ENCODE measurements around the gene CDK3.

The CDK3 gene

DNA sequence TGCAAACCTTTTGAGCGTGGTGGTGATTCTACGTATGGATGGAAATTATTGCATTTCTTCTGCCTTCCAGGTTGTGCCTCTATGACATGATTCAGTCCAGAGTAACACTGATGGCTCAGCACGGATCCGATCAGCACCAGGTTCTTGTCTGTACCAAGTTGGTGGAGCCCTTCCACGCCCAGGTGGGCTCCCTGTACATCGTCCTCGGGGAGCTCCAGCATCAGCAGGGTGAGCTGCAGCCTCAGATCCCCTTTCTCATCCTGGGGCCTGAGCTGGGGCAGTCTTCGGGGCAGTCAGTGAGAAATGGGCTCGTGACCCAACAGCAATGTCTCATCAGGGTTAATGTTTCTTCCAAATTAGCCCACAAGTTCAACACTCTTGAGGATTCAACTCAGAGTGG is 9.3 kb upstream of the CDK3 start:
- no peak for DNase-seq (ENCODE audit: low read depth)

- no peak for DNase-seq (ENCODE audit: low read depth)
Observed at GRCh38 chr17:75994802-75995370, 5.8 kb upstream of the CDK3 start.

DNA sequence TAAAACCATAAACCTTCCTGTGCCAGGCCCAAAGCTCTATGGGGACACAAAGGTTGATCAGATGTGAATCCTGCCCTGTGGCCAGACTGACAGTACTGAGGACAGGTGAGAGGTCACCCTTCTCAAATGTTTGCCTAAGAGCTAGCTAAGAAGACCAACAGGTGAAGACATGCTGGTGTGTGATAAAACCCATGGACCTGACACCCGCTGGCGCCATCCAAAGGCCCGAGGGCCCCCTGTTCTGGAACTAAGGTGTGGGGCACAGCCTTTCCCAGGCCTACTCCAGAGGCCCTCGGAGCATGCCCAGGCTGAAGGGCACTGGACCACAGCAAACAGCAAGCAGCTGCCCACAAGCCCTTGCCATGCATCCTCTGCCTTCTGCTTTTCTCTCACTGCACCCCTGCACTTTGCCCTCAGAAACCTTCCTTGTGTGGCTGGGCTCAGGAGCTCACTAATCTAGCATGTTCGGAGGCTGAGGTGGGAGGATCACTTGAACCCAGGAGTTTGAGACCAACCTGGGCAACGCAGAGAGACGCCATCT is 5.2 kb upstream of the CDK3 start:
- DNase-seq (ENCODE audit: low read depth): no peak

- no peak for DNase-seq (ENCODE audit: low read depth)
Observed at GRCh38 chr17:75996665-75997590, 3.7 kb upstream of the CDK3 start.

DNA sequence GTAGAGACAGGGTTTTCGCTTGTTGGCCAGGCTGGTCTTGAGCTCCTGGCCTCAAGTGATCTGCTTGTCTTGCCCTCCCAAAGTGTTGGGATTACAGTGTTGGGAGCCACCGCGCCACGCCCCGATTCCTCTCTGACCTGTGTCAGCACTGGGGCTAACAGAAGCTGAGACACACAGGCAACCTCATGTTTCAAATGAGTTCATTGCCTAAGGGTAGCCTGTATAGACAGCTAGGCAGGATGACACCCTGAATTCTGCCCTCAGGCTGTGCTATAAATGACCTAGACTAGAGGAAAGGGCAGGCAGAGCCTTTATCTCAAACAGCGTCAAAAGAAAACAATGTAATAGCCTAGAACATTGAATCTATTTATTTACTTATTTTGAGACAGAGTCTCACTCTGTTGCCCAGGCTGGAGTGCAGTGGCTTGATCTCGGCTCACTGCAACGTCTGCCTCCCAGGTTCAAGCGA is 2.3 kb upstream of the CDK3 start:
- no peak for DNase-seq (ENCODE audit: low read depth)

DNA sequence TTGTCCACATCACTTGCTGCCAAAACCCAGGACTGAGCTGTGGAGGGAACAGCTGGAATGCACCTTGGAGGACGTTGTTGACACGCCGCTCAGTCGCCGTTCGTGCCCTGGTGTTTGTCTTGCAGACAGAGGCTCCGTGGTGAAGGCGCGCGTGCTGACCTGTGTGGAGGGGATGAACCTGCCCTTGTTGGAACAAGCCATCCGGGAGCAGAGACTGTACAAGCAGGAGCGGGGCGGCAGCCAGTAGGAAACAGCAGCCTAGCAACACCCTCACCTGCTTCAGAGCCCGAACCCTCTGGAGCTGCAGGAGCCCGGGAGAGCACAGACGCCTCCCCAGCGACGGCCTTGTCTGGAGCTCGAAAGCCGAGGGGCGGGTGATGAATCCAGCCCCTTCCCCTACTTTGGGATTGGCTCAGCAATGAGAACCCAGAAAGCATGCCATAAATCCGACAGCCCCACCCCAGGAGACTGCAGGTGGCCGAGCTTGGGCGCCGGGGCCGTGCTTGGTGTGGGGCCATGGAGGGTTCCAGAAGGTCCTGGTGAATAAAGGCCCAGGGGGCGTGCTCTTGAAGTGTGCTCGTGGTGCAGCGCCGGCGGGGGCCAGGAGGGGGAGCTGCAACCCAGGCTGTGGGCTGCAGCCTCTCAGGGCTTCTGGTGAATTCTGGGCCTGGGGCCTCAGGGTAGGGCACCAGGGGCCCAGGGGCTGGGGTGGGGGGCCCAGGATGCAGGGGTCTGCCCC is 470 bp upstream of the CDK3 start:
- no peak for DNase-seq (ENCODE audit: low read depth)

GRCh38 chr17:76002100-76002499 is 1.4 kb downstream of the CDK3 start:
- no peak for DNase-seq (ENCODE audit: low read depth)

DNA sequence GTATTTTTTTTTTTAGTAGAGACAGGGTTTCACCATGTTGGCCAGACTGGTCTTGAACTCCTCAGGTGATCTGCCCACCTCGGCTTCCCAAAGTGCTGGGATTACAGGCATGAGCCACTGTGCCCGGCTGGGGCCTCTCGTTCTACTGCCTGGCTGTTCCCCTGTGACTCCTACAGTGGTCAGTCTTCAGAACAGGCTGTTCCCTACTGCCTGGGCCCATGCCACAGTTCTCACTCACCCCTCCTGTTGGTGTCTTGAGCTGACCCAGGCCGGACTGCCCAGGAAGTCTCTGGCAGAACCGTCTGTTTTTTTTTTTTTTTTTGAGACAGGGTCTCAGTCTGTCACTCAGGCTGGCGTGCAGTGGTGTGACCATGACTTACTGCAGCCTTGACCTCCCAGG is 3.3 kb downstream of the CDK3 start:
- DNase-seq (ENCODE audit: low read depth): no peak

- peak; percentile 38 for DNase-seq (ENCODE audit: low read depth)
Observed at GRCh38 chr17:76004750-76005262, 4.2 kb downstream of the CDK3 start.

GRCh38 chr17:76005263-76006149 is 4.9 kb downstream of the CDK3 start:
- peak; percentile 49 for DNase-seq (ENCODE audit: low read depth)

DNA sequence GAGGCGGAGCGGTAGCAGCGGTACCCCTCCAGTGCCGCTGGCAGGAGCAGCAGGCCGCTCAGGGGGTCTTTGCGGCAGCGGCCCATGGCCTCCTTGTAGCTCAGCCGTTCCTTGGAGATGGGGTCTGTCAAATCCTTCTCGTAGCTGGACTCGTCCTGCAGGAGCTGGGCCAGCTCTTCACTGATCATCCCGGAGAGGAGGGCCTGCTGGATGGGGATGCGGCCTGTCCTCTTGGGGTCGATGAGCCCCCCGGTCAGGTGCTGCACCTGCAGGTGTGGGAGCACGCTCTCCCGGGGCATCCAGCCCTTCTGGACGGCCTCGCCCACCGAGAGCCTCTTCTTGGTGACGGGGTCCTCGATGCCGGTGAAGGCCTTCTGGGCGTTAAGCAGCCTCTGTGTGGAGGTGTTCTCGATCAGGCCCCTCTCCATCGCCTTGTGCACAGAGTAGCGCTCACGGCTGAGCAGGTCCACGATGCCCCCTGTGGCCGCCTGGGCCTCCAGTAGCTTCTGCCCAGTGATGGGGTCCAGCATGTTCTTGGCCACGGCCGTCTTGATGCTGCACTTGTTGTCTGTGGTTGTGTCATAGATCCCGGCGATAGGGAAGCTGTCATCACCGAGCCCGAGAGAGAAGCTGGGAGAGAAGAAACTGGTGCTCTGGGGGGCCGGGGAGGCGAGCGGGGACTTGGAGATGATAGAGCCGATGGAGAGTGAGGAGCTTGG is 6.6 kb downstream of the CDK3 start:
- no peak for DNase-seq (ENCODE audit: low read depth)

GRCh38 chr17:76007850-76008165 is 7.2 kb downstream of the CDK3 start:
- no peak for DNase-seq (ENCODE audit: low read depth)

DNA sequence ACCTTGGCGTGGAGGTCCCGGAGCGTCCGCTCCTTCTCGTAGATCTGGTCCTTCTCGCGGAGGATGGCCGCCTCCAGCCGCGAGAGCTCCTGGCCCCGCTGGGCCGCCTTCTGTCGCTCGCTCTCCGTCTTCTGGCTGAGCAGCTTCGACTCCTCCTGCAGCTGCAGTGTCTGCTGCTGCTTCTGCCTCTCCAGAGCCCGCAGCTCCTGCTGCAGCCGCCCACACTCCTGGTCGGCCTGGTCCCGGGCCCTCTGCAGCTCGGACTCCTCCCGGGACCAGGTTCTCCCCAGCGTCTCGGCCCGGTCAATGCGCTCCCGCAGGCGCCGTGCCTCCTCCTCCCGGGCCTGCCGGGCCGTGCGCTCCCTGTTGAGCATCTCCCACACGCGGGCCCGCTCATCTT is 7.6 kb downstream of the CDK3 start:
- no peak for DNase-seq (ENCODE audit: low read depth)

DNA sequence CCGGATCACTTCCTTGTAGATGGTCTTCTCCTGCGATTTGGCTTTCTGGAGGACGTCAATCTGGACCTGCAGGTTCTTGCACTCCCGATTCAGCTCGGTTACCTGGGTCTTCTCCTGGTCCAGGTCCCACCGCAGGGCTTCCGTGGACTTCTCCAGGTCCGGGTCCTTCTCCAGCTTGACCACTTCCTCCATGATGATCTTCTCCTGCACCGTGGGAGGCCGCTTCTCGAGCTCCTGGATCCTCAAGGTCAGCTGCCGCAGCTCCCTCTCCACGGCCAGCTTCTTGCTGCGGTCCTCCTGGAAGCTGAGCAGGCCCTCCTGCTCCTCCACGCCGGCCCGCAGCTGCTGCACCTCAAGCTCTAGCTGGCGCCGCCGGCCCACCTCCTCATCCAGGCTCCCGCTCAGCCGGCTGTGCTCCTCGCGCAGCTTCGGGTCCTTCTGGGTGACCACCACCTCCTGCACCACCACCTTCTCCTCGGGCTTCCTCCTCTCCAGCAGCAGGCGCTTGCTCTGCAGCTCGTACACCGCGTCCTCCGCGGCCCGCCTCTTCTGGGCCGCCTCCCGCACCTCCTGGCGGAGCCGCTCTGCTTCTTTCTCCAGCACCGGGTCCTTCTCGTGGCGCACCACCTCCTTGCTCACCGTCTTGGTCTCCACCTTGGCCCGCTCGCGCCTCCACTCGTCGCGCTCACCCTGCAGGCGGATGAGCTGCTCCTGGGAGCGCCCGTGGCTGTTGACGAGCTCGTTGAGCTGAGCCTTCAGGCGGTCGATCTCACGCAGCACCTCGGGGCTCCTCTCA is 8.2 kb downstream of the CDK3 start:
- DNase-seq (ENCODE audit: low read depth): no peak

GRCh38 chr17:76009447-76009846 is 8.8 kb downstream of the CDK3 start:
- no peak for DNase-seq (ENCODE audit: low read depth)

GRCh38 chr17:76009969-76010661 is 9.5 kb downstream of the CDK3 start:
- DNase-seq (ENCODE audit: low read depth): no peak

DNA sequence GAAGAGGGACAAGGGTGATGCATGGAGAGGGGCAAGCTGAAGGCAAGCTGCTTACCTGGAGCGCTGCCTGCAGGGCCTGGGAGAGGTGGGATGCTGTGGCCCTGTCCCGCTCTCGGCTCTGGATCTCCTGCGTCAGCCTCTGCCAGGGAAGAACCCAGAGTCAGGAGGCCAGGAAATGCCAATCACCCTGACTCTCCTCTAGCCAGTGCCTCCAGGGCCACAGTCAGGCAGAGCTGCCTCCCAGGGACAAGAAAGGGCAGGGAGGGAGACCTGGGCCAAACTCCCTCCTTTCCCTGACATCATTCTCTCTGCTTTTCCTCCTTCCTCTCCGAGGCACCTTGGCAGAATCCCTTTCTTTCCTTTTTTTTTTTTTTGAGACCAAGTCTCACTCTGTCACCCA is 11.3 kb downstream of the CDK3 start:
- no peak for DNase-seq (ENCODE audit: low read depth)

DNA sequence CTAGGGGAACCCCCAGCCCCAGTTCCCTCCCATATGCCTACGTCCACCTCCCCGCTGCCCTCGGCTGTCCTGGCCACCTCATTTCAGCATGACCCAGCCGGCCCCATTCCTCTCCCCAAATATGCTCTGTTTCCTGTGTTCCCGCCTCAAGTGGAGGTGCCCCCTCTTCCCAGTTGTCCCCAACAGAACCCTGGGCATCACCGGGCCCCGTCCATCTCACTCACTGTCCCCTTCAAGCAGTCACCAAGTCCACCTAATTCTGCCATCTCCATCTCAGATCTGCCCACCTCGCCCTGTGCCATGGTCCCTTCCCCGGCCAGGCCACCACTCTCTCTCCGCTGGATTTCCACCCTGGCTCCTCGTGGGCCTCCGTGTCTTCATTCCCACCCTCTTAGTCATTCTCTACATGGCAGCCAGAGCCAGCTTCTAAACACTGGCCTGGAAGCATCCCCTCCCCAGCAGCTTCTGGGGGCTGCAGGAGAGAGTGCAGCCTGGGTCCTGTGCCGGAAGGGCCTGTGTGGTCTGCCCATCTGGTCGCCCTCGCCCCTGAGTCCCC is 12.8 kb downstream of the CDK3 start:
- DNase-seq (ENCODE audit: low read depth): no peak
